Measurements from ENCODE around the gene SPAST. TPM values are rescaled to one million over a fixed set of nuclear protein-coding genes. Genes with fewer than 3 reads are reported as not detected.

Gene SPAST
- total and polyA plus RNA-seq, 2 of the 13 experiments (the other 11 are each of a cell fraction or from before 2014, with no cell fraction given) = 11.5 to 40.4 TPM

DNA sequence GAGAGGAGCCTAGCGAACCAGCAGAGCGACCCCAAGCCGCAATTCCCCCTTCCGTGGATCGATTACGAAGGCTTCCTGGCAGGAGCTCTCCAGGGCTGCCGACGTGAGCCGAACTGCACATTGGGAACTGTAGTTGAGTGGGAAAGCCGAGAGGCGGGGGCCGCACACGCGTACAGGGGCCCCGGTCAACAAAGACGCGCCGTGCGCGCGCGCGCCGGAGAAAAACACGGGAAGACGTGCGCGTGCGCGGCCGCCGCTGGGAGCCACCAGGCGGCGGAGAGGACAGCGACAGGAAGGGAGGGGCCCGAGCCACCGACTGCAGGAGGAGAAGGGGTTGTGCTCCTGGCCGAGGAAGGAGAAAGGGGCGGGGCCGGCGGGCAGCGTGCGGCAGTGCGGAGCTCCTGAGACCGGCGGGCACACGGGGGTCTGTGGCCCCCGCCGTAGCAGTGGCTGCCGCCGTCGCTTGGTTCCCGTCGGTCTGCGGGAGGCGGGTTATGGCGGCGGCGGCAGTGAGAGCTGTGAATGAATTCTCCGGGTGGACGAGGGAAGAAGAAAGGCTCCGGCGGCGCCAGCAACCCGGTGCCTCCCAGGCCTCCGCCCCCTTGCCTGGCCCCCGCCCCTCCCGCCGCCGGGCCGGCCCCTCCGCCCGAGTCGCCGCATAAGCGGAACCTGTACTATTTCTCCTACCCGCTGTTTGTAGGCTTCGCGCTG, at the start of gene SPAST (continued):
- TF ChIP-seq, protein P1, sequence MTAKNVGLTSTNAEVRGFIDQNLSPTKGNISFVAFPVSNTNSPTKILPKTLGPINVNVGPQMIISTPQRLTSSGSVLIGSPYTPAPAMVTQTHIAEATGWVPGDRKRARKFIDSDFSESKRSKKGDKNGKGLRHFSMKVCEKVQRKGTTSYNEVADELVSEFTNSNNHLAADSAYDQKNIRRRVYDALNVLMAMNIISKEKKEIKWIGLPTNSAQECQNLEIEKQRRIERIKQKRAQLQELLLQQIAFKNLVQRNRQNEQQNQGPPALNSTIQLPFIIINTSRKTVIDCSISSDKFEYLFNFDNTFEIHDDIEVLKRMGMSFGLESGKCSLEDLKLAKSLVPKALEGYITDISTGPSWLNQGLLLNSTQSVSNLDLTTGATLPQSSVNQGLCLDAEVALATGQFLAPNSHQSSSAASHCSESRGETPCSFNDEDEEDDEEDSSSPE (CRISPR knock-in tag; IDR thresholded peaks at IDR 0.05) = peak; percentile 70
- TF ChIP-seq ARID2 (CRISPR knock-in tag; IDR thresholded peaks at IDR 0.05; ENCODE audit: borderline replicate concordance) (no peak), ATRX (CRISPR knock-in tag; IDR thresholded peaks at IDR 0.05; ENCODE audit: borderline replicate concordance) (no peak), EP300 (IDR thresholded peaks at IDR 0.05; ENCODE audit: low read depth in 2 of 2, low read length in 2 of 2) (peak in 1 of 2 experiments; percentile 42; a peak in 2 of 4 replicates), EP300 (CRISPR knock-in tag; IDR thresholded peaks at IDR 0.05; ENCODE audit: borderline replicate concordance) (peak; percentile 20; the same call in 1 of the 2 replicates), ZNF124 (CRISPR knock-in tag; IDR thresholded peaks at IDR 0.05) (peak; percentile 85), ZNF34 (CRISPR knock-in tag; IDR thresholded peaks at IDR 0.05; ENCODE audit: borderline replicate concordance) (no peak), ADNP (CRISPR knock-in tag; IDR thresholded peaks at IDR 0.05) (peak; percentile 62; the same call in 1 of the 2 replicates), HOXA3 (CRISPR knock-in tag; IDR thresholded peaks at IDR 0.05) (peak; percentile 92), ZNF383 (CRISPR knock-in tag; IDR thresholded peaks at IDR 0.05; ENCODE audit: borderline replicate concordance) (peak; percentile 89; the same call in 1 of the 2 replicates), ZSCAN20 (CRISPR knock-in tag; IDR thresholded peaks at IDR 0.05; ENCODE audit: borderline replicate concordance) (peak; percentile 26; the same call in 1 of the 2 replicates), ZNF570 (CRISPR knock-in tag; IDR thresholded peaks at IDR 0.05; ENCODE audit: borderline replicate concordance) (no peak), ZNF354B (CRISPR knock-in tag; IDR thresholded peaks at IDR 0.05) (no peak), RFXANK (CRISPR knock-in tag; IDR thresholded peaks at IDR 0.05) (no peak; the same call in 1 of the 2 replicates), WIZ (CRISPR knock-in tag; IDR thresholded peaks at IDR 0.05) (peak; percentile 91; the same call in 1 of the 2 replicates)
- TF ChIP-seq, protein P2, sequence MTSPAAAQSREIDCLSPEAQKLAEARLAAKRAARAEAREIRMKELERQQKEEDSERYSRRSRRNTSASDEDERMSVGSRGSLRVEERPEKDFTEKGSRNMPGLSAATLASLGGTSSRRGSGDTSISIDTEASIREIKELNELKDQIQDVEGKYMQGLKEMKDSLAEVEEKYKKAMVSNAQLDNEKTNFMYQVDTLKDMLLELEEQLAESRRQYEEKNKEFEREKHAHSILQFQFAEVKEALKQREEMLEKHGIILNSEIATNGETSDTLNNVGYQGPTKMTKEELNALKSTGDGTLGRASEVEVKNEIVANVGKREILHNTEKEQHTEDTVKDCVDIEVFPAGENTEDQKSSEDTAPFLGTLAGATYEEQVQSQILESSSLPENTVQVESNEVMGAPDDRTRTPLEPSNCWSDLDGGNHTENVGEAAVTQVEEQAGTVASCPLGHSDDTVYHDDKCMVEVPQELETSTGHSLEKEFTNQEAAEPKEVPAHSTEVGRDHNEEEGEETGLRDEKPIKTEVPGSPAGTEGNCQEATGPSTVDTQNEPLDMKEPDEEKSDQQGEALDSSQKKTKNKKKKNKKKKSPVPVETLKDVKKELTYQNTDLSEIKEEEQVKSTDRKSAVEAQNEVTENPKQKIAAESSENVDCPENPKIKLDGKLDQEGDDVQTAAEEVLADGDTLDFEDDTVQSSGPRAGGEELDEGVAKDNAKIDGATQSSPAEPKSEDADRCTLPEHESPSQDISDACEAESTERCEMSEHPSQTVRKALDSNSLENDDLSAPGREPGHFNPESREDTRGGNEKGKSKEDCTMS (CRISPR knock-in tag; conservative IDR thresholded peaks at IDR 0.05) = no peak; the same call in 1 of the 2 replicates
- TF ChIP-seq, protein P3, sequence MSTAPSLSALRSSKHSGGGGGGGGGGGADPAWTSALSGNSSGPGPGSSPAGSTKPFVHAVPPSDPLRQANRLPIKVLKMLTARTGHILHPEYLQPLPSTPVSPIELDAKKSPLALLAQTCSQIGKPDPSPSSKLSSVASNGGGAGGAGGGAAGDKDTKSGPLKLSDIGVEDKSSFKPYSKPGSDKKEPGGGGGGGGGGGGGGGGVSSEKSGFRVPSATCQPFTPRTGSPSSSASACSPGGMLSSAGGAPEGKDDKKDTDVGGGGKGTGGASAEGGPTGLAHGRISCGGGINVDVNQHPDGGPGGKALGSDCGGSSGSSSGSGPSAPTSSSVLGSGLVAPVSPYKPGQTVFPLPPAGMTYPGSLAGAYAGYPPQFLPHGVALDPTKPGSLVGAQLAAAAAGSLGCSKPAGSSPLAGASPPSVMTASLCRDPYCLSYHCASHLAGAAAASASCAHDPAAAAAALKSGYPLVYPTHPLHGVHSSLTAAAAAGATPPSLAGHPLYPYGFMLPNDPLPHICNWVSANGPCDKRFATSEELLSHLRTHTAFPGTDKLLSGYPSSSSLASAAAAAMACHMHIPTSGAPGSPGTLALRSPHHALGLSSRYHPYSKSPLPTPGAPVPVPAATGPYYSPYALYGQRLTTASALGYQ (CRISPR knock-in tag; IDR thresholded peaks at IDR 0.05) = peak; percentile 92
- TF ChIP-seq, protein P4, sequence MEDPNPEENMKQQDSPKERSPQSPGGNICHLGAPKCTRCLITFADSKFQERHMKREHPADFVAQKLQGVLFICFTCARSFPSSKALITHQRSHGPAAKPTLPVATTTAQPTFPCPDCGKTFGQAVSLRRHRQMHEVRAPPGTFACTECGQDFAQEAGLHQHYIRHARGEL (CRISPR knock-in tag; IDR thresholded peaks at IDR 0.05) = no peak
- TF ChIP-seq, protein P5, sequence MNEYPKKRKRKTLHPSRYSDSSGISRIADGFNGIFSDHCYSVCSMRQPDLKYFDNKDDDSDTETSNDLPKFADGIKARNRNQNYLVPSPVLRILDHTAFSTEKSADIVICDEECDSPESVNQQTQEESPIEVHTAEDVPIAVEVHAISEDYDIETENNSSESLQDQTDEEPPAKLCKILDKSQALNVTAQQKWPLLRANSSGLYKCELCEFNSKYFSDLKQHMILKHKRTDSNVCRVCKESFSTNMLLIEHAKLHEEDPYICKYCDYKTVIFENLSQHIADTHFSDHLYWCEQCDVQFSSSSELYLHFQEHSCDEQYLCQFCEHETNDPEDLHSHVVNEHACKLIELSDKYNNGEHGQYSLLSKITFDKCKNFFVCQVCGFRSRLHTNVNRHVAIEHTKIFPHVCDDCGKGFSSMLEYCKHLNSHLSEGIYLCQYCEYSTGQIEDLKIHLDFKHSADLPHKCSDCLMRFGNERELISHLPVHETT (CRISPR knock-in tag; conservative IDR thresholded peaks at IDR 0.05) = peak; percentile 91

Measured in HepG2 (cell line).